Ureter (tissue), 1 donor: Measurements from ENCODE around the gene PRKCE. TPM values are rescaled to one million over a fixed set of nuclear protein-coding genes. Genes with fewer than 3 reads are reported as not detected.

ENCODE experiments used
- DNase-seq: peaks from one replicate; pipeline ENCODE4 v3.0.0-alpha.2; 2020; ENCODE audit warnings: low spot score
- total RNA-seq: library from RNA; stranded (reverse); gene quantifications from one replicate; pipeline ENCODE4 v1.2.4, GENCODE V29; 2023
- donor health status: DM: yes; HTN: yes; CAD: no.

The PRKCE gene
- total RNA-seq, 1 donor from 2014 or later = 54.3 TPM

DNA sequence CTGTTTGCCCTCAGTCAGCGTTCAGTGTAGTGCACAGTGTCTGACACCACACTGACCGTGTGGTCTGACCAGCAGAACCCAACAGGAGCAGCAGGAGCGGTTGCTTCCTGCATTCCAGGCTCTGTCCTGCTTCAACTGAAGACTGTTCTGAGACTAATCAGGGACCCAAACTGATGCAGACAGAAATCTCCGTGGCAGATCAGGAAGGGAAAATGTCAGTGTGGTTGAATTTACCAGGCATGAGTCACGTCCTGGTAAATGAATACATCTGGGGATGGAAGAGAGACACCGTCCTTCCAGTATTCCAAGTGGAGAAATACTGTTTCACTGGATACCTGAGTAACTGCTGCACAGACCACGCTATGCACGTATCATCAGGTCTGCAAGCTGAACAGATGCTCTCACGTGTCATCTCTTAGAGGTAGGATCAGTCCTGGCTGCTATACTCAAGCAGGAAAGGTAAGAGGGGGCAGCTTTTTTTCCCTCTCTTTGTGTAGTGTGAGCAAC lies 422.1 kb downstream of the PRKCE start:
- no peak for DNase-seq

DNA sequence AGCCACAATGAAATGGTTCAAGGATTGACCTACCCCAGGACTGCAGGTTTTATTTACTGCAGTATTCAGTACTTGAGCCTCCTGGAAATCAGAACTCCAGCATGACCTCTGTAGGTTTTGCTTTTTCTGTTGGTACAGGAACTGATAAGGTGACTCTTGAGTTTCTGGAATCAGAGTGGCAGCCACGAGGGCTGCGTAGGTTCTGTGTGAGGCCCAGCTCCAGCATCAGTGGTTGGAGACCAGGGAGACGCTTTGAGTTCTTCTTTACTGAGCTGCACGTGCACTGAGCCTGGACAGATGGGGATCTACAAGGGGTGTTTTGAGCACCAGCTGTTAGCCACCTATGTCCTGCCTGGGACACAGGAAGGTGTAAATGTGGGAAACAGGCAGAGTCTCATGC lies 423.0 kb downstream of the PRKCE start:
- no peak for DNase-seq

DNA sequence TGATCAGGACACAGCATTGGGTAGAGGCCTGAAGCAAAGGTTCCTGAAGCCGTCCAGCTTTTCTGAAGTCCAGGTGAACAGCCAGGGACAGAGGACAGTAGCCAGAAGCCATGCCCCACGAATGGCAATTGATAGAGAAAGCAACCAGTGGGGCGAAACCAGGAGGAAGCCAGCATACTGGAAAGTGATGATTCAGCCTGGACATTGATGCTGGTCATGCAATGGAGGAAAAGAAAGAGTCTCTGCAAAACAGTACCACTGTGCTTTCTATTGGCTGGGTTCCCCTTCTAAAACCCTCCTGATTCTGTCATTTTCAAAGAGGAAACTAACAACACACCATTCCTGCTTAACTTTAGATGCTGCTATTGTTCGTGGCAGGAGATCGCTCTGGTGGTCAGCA lies 424.4 kb downstream of the PRKCE start:
- DNase-seq = no peak

DNA sequence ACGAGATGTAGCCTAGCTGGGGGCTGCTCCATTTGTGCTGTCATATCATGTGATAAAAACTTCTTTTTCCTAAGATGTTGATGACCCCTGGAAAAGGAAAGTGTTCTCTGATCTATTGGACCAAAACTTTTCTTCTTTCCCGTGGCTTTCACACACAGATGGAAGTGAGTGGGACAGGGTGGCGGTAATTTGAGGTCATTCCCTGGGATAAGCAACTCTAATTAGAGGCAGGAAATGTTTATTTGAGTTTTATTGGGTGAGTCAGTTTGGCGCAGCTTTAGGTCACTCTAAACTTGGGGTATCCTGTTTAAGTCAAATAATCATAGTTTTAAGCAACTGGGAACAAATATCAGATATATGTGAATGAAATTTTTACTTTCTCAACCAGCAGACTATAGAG lies 424.8 kb downstream of the PRKCE start:
- no peak for DNase-seq

DNA sequence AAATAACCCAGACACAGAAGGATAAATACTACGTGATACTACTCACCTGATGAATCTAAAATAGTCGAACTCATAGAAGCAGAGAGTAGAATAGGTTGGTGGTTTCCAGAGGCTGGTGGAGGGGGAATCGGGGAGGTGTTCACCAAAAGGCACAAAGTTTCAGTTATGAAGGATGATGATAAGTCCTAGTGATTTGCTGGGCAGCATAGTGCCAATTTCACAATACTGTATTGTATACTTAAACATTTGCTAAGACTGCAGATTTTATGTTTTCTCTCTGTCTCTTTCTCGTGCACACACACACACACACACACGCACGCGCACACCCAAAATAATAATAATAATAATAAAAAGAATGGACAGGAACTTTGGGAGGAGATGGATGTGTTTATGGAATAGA lies 425.4 kb downstream of the PRKCE start:
- no peak for DNase-seq

DNA sequence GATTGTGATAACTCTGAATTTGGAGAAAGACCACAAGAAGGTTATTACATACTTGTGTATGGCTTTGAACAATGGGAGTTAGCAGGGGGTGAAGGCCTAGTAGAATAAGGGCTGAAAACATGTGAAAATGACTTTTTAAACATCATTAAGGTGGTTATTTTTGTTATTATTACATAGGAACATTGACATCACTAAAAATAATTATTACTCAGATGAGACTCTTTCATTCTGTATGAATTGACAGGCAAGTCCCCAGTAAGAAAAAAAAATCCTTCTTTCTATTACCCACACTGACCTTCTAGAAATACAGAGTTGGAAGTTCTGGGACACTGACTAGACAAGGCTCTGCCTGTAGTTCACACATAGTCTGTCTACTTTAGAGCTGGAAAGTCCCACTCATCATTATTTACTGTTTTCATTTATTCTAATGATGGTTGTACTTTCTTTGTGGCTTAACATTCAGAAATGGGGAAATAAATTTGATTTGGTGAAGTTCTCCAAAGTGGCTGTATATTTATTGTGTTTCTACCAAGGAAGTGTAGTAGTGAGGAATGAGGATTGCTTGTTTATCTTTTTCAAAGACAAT lies 426.1 kb downstream of the PRKCE start:
- DNase-seq = no peak

DNA sequence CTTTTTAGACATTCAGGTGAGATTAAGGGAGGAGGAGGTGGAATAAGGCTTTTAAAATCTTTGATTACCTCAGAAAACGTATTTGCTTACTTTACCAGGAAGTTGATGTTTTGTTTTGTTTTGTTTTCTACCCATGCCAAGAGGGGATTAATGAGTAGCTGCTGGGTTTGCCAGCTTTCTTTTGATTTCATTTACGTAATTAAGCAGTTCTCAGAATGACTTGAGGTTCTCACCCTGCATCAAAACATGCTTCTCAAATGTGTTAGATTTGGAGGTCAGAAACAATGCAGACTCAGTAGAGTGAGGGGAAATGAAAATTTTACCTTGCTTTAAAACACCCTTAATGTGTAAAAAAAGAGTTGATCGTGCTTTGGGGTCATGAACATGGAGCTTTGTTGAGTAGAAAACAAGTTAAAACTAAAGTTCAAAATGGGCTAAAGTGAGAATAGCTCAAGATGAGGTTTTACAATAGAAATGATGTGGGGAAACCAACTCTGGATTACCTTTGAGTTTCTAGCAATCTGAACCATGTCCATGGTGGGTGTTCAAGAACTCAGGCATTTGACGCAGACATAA lies 428.6 kb downstream of the PRKCE start:
- DNase-seq = no peak

DNA sequence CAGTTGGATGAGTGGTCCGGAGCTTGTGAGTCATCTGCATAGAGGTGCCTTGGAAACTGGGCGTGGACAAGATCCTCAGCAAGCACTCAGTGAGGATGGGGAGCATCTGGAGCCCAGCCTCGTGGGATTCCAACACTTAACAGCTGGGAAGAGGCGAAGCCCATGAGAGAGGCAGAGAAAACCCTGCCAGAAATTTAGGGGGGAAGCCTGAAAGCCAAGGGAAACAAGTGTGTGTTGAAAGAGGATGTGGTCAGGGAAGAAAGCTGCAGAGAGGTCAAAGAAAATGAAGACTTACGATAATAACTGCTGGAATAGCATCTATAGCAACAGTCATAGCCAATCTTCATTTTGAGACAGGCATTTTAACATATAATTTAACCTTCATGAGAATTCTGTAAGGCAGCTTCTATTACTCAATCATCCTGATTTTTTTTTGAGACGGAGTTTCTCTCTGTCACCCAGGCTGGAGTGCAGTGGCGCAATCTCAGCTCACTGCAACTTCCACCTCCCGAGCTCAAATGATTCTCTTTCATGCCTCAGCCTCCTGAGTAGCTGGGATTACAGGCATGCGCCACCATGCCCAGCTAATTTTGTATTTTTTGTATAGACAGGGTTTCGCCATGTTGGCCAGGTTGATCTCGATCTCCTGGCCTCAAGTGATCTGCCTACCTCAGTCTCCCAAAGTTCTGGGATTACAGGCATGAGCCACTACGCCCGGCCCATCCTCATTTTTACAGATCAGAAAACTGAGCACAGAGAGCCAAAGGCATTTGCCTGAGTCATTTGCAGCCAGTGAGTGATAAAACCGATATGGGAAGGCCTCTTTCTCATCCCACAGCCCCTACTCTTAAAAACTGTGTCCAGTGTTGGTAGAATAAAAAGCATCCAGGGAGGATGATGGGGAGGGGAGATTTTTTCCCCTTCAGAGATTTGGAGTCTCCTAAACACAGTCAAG lies 431.3 kb downstream of the PRKCE start:
- no peak for DNase-seq

DNA sequence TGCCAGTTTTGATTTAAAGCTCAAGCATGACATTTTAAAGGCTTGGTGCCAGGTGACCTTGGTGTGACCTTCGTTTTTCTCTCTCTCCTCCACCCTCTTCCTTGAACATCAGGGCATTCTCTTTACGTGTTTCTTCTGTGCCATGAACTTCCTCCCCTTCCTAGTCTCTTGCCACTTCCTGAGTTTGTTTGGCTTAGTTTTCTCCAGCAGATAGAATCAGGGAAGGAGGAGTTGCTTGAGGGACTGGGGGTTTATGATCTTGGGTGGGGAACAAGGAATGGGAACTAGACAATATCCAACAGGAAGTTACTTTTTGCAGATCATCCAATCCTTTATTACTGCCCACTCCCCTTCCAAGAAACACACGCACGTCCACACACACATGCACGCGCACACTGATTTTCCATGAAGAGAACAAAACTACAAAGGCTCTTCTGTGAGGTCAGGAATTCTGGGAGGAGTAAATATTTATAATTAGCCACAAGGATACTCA lies 435.1 kb downstream of the PRKCE start:
- no peak for DNase-seq

DNA sequence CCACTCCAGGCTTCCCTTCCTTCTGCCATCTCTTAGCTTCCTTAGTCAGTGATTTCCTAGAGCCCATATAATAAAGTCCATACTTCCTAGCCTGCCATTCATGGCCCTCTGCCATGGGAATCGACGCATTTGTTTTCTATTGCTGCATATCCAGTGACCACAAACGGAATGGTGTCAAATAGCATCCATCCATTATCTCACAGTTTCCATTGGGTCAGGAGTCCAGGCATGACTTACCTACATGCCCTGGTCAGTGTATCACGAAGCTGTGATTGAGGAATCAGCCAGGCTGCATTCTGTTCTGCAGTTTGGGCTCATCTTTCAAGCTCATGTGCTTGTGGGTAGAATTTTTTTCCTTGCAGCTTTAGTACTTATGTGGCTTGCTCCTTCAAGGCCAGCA lies 436.0 kb downstream of the PRKCE start:
- DNase-seq = no peak

DNA sequence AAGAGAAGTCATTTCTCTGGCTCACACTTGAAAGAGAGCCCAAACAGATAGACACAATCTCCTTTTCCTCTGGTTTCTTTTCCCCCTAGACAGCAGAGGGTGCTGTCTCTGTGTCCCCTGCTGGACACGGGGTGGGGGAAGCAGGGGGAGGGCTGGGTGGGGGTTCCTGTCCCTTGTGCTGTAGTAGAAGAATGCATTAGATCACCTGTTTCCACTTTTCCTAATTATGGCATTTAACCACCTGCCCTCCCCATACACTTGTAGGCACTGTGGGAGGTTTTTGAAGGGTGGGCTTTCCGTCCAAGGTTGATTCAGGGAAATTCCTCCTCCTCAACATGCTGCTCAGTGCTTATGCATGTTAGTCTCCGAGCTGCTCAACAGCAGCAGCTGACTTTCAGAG lies 439.5 kb downstream of the PRKCE start:
- no peak for DNase-seq

DNA sequence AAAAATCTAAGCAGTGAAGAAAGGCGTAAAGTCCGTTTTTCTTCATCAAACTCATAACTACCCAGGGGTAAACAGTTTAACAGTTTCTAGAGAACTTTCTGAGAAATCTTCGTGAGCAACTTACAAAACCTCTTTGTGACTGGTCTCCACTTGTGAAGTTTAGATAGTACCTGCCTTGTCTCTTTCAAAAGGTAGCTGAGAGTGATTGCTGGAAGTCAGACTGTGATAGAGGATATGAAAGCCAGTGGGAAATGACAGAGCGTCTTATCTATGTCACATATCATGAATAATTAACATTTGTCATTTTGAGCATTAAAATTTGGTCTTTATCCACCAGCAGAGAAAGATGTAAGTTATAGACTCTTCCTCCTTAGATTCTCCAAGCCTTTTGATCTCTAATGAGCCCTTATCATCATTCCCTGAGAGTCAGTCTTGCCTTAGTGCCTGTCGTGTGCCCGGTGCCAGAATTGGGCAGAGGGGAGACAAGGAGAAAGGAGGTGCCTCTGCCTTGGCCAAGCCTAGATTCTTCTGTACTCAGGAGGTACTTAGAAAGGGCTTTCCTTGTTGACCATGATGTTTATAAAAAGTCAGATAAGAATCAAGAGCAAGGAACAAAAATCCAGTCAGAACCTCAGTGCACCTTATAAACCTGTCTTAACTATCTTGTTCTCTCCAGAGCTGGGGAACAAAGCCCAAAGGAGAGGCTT lies 440.6 kb downstream of the PRKCE start:
- DNase-seq = no peak

DNA sequence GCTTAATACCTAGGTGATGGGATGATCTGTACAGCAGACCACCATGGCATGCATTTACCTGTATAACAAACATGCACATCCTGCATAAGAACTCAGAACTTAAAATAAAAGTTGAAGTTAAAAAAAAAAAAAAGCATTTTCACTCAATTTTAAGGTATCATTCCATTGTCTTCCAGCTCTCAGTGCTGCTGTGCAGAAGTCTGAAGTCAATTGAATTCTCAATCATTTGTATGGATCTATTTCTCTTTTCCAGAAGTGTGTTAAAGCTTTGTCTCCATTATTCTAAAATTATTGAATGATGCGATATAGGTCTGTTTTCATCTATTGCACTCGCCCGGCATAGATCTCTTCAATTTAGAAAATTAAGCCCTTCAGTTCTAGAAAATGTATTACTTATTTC lies 443.2 kb downstream of the PRKCE start:
- no peak for DNase-seq

DNA sequence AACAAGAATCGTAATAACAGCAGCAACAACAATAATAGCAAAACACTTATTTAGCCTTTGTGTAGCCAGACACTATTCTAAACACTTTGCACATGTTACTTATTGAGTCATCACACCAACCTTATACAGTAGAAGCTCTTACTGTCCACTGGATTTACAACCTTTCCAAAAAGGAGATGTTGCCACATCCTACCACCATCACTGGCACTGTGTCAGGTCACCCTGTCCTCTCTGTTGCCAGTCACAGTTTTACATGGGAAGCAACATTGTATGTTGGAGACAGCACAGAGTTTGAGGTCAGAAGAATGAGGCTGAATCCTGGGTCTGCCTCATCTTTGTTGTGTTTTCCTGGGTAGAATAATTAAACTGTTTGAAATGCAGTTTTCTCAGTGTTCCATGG lies 444.4 kb downstream of the PRKCE start:
- DNase-seq = no peak

DNA sequence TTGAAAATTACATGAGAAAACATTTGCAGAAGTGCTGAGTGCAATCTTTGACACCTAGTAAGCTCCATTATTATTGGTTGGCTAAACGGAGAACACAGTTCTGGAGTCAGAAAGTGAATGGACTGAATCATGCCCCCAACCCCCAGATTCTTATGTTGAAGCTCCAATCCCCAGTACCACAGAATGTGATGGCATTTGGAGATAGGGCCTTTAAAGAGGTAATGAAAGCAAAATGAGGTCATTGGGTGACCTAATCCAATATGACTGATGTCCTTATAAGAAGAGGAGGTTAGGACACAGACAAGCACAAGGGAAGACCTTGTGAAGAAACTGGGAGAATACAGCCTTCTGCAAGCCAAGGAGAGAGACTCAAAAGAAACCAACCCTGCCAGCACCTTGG lies 444.8 kb downstream of the PRKCE start:
- no peak for DNase-seq

DNA sequence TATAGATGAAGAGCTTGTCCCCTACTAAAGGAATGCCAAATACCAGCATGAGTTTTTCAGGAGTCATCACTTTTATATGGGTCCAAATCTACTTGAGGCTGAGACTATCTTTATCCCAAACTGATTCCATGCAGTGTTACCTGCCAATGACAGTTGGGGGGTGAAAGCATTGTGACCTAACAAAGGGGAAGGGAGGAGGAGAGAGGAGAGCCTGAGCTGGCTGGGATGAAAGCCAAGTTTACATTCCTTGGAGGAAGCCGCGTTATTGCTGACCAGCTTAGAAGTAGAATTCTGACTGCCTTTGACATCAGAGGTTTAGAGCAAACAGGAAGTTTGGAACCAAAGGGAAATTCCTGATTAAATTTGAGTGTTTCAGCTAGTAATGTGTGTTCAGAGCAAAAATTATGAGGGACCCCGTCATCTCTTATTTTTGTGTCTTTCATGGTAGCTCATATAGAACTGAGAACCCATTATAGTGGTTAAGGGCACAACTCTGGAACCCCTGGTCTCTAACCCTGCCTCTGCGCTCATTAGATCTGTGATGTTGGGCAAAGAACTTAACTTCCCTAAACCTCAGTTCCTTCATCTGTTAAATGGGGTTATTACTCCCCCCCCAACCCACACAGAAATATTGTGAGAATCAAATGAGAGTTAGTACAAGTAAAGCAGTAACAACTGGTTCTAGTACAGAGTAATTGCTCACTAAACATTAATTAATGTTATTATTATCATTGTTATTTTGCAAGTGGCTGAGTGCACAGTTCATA lies 446.4 kb downstream of the PRKCE start:
- peak; percentile 77 for DNase-seq

DNA sequence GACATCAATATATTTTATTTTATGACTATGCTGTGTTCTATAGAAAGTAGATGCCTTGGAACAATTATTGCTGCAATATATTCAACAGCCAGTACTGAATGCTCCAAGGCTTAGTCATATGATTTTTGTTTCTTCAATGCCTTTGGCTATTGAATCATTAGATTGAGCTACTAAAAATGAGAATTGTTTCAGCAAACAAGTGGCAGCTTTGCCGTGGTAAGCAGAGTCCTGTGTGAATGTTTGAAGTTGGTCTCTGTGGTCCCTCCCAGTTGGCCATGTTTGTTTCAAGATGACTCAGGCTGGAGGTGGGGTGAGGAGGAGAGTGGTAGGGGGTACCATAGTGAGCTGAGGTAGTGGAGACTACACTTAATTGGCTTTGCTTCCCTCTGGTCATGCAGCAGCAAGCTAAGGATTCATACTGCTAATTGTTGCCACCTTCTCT lies 447.2 kb downstream of the PRKCE start:
- DNase-seq = no peak

DNA sequence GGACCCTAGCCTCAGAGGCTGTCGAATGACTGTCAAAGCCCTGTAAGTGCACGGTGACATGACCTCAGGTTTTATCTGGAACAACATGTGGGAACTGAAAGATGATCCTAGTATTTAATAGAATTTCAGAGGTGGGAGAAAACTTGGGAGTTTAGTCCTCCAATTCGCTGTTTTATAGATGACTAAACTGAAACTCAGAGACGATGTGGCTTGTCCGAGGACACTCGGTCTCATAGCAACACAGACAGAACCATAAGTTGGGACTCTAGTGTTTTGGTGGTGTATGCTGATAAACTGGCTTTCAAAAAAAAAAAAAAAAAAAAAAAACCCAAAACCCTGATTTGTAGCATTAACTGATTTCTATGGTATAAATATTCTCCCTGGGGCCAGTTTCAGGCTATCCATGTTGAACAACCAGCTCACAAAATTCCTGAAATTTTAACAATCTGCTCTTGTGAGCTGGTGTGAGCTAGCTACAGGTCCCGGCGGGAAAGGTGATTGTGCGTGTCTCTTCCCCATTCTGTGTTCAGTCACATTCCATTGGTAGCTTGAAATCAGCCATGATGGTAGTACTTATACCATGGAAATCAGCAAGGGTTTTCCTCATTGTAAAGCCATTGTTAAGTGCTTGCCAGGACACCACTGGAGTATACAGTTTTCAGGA lies 450.2 kb downstream of the PRKCE start:
- no peak for DNase-seq

DNA sequence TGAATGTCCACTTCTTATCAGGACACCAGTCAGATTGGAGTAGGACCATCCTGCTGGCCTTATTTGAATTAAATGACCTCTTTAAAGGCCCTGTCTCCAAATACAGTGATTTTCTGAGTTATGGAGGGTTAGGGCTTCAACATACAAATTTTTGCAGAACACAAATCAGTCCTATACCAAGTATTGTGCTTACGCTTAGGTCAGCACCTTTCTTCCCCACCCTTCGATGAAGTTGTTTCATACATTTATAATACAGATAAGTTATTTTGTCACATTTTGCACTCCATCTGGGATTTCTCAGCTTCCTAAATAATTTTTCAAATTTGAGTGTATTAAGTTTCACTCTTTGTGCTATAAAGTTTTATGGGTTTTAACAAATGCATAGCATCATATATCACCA lies 455.2 kb downstream of the PRKCE start:
- DNase-seq = no peak

DNA sequence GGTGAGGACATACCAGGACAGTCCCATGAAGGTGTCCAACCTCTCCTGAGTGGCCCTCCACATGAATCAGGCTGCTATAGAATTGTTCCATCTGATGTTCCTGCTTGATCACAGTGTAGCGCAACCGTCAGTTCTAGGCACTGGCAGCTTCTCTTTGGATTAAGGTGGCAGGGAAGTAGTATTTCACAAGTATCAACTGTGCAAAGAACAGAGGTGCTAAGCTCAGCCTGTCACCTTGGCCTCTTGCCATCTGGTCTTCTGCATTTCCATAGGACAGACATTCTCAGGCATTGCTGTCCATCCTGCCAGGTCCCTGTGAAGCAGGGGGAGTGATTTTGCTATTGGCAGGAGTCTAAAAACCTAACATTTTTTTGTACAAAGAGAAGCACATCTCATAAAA lies 463.5 kb downstream of the PRKCE start:
- no peak for DNase-seq

DNA sequence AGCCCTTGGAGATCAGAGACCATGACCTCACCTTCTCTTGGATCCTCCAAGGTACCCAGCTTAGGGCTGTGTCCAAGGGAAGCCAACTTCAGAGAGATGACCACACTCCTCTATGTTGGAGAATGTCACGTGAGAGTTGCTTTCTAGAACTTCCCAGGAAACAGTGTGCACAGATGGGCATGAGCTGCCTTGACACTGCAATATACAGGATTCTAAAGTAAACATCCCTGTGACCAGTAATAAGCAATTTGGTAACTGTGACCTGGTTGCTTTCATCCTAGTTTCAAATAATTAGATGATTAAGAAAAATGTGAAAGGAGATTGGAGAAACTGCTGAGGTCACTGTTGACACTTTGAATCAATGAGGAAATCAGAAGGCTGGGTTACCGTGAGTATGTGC lies 464.7 kb downstream of the PRKCE start:
- no peak for DNase-seq
